Endothelial cell of umbilical vein (primary cell): Measurements from ENCODE around the gene CEP104. TPM values are rescaled to one million over a fixed set of nuclear protein-coding genes. Genes with fewer than 3 reads are reported as not detected.

Experiments
- BruUV-seq: library from RNA; stranded (reverse); fragments of 400-500 nt; replicated peaks from 2 replicates; lab custom pipeline; 2021; lab: Mats Ljungman, UMichigan
- CTCF ChIA-PET: fragments of 300-600, 350-600 bp; sonication (Branson Sonifier 250); formaldehyde crosslinking; loops from one replicate; lab custom pipeline; 2021; ENCODE audit warnings: antibody characterized with exemption, inconsistent platforms; lab: Charles Lee
- POLR2A ChIA-PET: fragments of 300-600, 350-600 bp; sonication (Branson Sonifier 250); formaldehyde crosslinking; loops from one replicate; lab custom pipeline; 2021; ENCODE audit warnings: antibody characterized with exemption, inconsistent platforms; lab: Charles Lee
- DNase-seq: peaks from one replicate; pipeline ENCODE4 v3.0.0-alpha.2; 2011; ENCODE audit warnings: low read depth, low spot score
- FAIRE-seq: peaks from 2 replicates; lab custom pipeline; 2011; peaks lifted over from hg19 to GRCh38; lab: Jason Lieb, UNC
- H2AFZ ChIP-seq: 2 replicates; pipeline ENCODE4 v1.6.0; 2012; ENCODE audit warnings: low read depth, low read length, control low read depth, inconsistent platforms
- H3K27ac ChIP-seq: 2 replicates; pipeline ENCODE4 v1.5.1; 2011; ENCODE audit warnings: low read depth, mild to moderate bottlenecking, control low read depth, low read length, moderate library complexity; ENCODE audit not compliant: insufficient read depth
- H3K27me3 ChIP-seq, 2 experiments: 2 replicates each; pipeline versions ENCODE4 v1.6.0 to v1.6.1; 2011; ENCODE audit warnings: low read length in 2 of 2, mixed read lengths in 1 of 2; ENCODE audit not compliant: control insufficient read depth in 2 of 2, insufficient read depth in 2 of 2
- H3K36me3 ChIP-seq, 2 experiments: 2 replicates in 1 of 2; 3 replicates in 1 of 2; pipeline ENCODE4 v1.5.1; 2011; ENCODE audit warnings: low read length in 2 of 2, mild to moderate bottlenecking in 1 of 2, moderate library complexity in 1 of 2; ENCODE audit not compliant: control insufficient read depth in 2 of 2, insufficient read depth in 2 of 2; ENCODE audit errors: extremely low read depth in 1 of 2
- H3K4me1 ChIP-seq: 3 replicates; pipeline ENCODE4 v1.5.1; 2011; ENCODE audit warnings: mild to moderate bottlenecking, low read length; ENCODE audit not compliant: control insufficient read depth, insufficient read depth; ENCODE audit errors: extremely low read depth
- H3K4me2 ChIP-seq: 2 replicates; pipeline ENCODE4 v1.6.1; 2011; ENCODE audit warnings: low read length, control low read depth, mixed read lengths; ENCODE audit not compliant: insufficient read depth
- H3K4me3 ChIP-seq, 3 experiments: fragments of 200-600 bp in 1 of 3; sonication (generic), shearing (Covaris generic) in 1 of 3; replicated peaks in 1 of 3; 2 replicates each; pipeline ENCODE4 v1.5.1; 2011 to 2016; ENCODE audit warnings: control low read depth in 3 of 3, low read length in 3 of 3, mild to moderate bottlenecking in 2 of 3, inconsistent platforms in 1 of 3, low read depth in 1 of 3, moderate library complexity in 1 of 3; ENCODE audit not compliant: insufficient read depth in 1 of 3
- H3K79me2 ChIP-seq: 2 replicates; pipeline ENCODE4 v1.6.0; 2012; ENCODE audit warnings: low read length, inconsistent platforms; ENCODE audit not compliant: control insufficient read depth, insufficient read depth
- H3K9ac ChIP-seq: replicated peaks from 2 replicates; pipeline ENCODE3; 2011; ENCODE audit warnings: low read length, control low read depth; ENCODE audit not compliant: insufficient read depth; ENCODE audit errors: extremely low read depth
- H3K9me1 ChIP-seq: replicated peaks from 3 replicates; pipeline ENCODE4 v1.6.0; 2011; ENCODE audit warnings: mild to moderate bottlenecking, low read length; ENCODE audit not compliant: control insufficient read depth, insufficient read depth; ENCODE audit errors: extremely low read depth
- H3K9me3 ChIP-seq: replicated peaks from 2 replicates; pipeline ENCODE4 v1.5.1; 2012; ENCODE audit warnings: low read length, inconsistent platforms; ENCODE audit not compliant: control insufficient read depth, insufficient read depth
- H4K20me1 ChIP-seq: replicated peaks from 2 replicates; pipeline ENCODE3; 2011; ENCODE audit warnings: mild to moderate bottlenecking, low read length; ENCODE audit not compliant: control insufficient read depth, insufficient read depth; ENCODE audit errors: extremely low read depth
- EZH2 ChIP-seq: IDR thresholded peaks from 2 replicates; pipeline ENCODE4 v1.6.1; 2012; ENCODE audit warnings: borderline replicate concordance, low read depth, mild to moderate bottlenecking, moderate library complexity, low read length, inconsistent platforms; ENCODE audit not compliant: severe bottlenecking
- FOS ChIP-seq: IDR thresholded peaks from 2 replicates; pipeline ENCODE4 v1.6.1; 2011; ENCODE audit warnings: mild to moderate bottlenecking, low read length, moderate library complexity, borderline replicate concordance; ENCODE audit not compliant: insufficient read depth
- GATA2 ChIP-seq: IDR thresholded peaks from 2 replicates; pipeline ENCODE4 v1.7.0; 2011; ENCODE audit warnings: low read depth, mild to moderate bottlenecking, moderate library complexity, mixed read lengths, low read length; ENCODE audit not compliant: insufficient read length, insufficient read depth
- JUN ChIP-seq: IDR thresholded peaks from 2 replicates; pipeline ENCODE4 v1.6.1; 2011; ENCODE audit warnings: borderline replicate concordance, low read depth; ENCODE audit not compliant: insufficient read length, insufficient read depth
- MAX ChIP-seq: IDR thresholded peaks from 2 replicates; pipeline ENCODE4 v1.6.1; 2011; ENCODE audit not compliant: insufficient read depth, insufficient read length
- MYC ChIP-seq: IDR thresholded peaks from one replicate; pipeline ENCODE4 v1.6.1; 2011; ENCODE audit warnings: mild to moderate bottlenecking, low read depth, low read length
- POLR2A ChIP-seq: IDR thresholded peaks from 2 replicates; pipeline ENCODE4 v1.6.1; 2012; ENCODE audit warnings: low read depth, mild to moderate bottlenecking, control low read depth, low read length
- POLR2AphosphoS5 ChIP-seq: IDR thresholded peaks from 2 replicates; pipeline ENCODE4 v1.6.1; 2012; ENCODE audit warnings: low read depth, mild to moderate bottlenecking, control low read depth, low read length, moderate library complexity; ENCODE audit not compliant: insufficient read depth
- dilution Hi-C: fragments of 300-500 bp; cut with MboI; formaldehyde crosslinking; loops from one replicate; pipeline ENCODE4 v1.15.0; 2019; ENCODE audit warnings: low sequenced_read_pairs; ENCODE audit not compliant: extremely low pct_ligation_motif_present
- intact Hi-C: fragments of 100-400 bp; cut with micrococcal nuclease; formaldehyde crosslinking; loops from one replicate; pipeline ENCODE4 v1.10.0; 2022
- polyA plus RNA-seq, 4 experiments: library from polyadenylated mRNA; depleted of rRNA in 3 of 4; stranded (reverse) in 3 of 4; unstranded in 1 of 4; fragments of >200 nt; gene quantifications; 2 replicates each; pipeline versions ENCODE4 v1.2.1 to v1.2.3, GENCODE V29; 2011 to 2012; ENCODE audit warnings: missing spikeins in 1 of 4
- total RNA-seq: library from RNA; stranded (reverse); gene quantifications from 2 replicates; pipeline ENCODE4 v1.2.3, GENCODE V29; 2021
- TF ChIP-seq, protein P1 (sequence below), 2 donors: IDR thresholded peaks; 1 replicate in 1 of 2; 2 replicates in 1 of 2; pipeline ENCODE4 v1.5.1; 2011; ENCODE audit warnings: low read length in 2 of 2, mild to moderate bottlenecking in 2 of 2, moderate library complexity in 2 of 2, control low read depth in 1 of 2, inconsistent platforms in 1 of 2, low read depth in 1 of 2; ENCODE audit not compliant: insufficient read depth in 1 of 2; ENCODE audit errors: extremely low read depth in 1 of 2

The CEP104 gene
- total and polyA plus RNA-seq, 2 donors (not counting 3 experiments of a cell fraction or from before 2014, with no cell fraction given): 12.4 to 43.0 TPM

GRCh38 chr1:3885611-3886010, 28.6 kb upstream of the CEP104 start:
- no peak for FAIRE-seq

More at GRCh38 chr1:3885611-3886010, 28.6 kb upstream of the CEP104 start:
- intact Hi-C loops (no loop called here), dilution Hi-C loops (no loop called here)
- H3K27me3 ChIP-seq: no peaks in the 10 kb centered on the region
- no peak overlapping the region for H3K4me3 ChIP-seq
- CTCF ChIA-PET: no interaction called here
- no peaks in the 10 kb centered on the region for H3K9me3 ChIP-seq
- no peak overlapping the region for H3K9ac ChIP-seq
- no peaks in the 10 kb centered on the region for H3K79me2 ChIP-seq
- no peaks in the 10 kb centered on the region for H4K20me1 ChIP-seq
- H3K9me1 ChIP-seq: no peaks in the 10 kb centered on the region
- H3K4me1 ChIP-seq: no peaks in the 10 kb centered on the region
- H3K27ac ChIP-seq: no peak overlapping the region
- POLR2A ChIA-PET: no interaction called here
- peaks cover 3 to 21% of the 10 kb centered on the region in 2 experiments for H3K36me3 ChIP-seq
- DNase-seq: no peak
- BruUV-seq: no TSS peak
- TF ChIP-seq FOS (no peak), EZH2 (no peak), POLR2AphosphoS5 (no peak), MYC (no peak), MAX (no peak), POLR2A (no peak), GATA2 (no peak), JUN (no peak)
- TF ChIP-seq, protein P1, sequence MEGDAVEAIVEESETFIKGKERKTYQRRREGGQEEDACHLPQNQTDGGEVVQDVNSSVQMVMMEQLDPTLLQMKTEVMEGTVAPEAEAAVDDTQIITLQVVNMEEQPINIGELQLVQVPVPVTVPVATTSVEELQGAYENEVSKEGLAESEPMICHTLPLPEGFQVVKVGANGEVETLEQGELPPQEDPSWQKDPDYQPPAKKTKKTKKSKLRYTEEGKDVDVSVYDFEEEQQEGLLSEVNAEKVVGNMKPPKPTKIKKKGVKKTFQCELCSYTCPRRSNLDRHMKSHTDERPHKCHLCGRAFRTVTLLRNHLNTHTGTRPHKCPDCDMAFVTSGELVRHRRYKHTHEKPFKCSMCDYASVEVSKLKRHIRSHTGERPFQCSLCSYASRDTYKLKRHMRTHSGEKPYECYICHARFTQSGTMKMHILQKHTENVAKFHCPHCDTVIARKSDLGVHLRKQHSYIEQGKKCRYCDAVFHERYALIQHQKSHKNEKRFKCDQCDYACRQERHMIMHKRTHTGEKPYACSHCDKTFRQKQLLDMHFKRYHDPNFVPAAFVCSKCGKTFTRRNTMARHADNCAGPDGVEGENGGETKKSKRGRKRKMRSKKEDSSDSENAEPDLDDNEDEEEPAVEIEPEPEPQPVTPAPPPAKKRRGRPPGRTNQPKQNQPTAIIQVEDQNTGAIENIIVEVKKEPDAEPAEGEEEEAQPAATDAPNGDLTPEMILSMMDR (IDR thresholded peaks at IDR 0.05; ENCODE audit: extremely low read depth in 1 of 2, insufficient read depth in 1 of 2, low read depth in 1 of 2, low read length in 2 of 2): no peak
- no peak overlapping the region for H2AFZ ChIP-seq
- no peak overlapping the region for H3K4me2 ChIP-seq
